K562 (cell line): ENCODE results near the gene ADGRG1. TPM values are rescaled to one million over a fixed set of nuclear protein-coding genes. Genes with fewer than 3 reads are reported as not detected.

Experiments
- ATAC-seq: fragments of 200-7000 bp; cut with Tn5 transposase; 3 replicates; pipeline ENCODE4 v1.9.1; 2020; ENCODE audit warnings: moderate library complexity
- BruUV-seq: library from RNA; stranded (reverse); fragments of 400-500 nt; replicated peaks from 2 replicates; lab custom pipeline; 2021; lab: Mats Ljungman, UMichigan
- CTCF ChIA-PET: fragments of 300-600 bp; formaldehyde crosslinking; extraction: SDS; loops from one replicate; lab custom pipeline; 2021; ENCODE audit warnings: low intra/inter-chr PET ratio; lab: Yijun Ruan, JAX
- POLR2A ChIA-PET: fragments of 300-600, 350-650 bp; sonication (Branson Sonifier 250); formaldehyde crosslinking; extraction: SDS; loops from one replicate; lab custom pipeline; 2021; ENCODE audit warnings: antibody characterized with exemption, inconsistent platforms; lab: Yijun Ruan, JAX
- DNase-seq, 4 experiments: peaks; one replicate each; pipeline versions ENCODE4 v3.0.0 to v3.0.0-alpha.2; 2011 to 2018; ENCODE audit warnings: low spot score in 3 of 4, mixed read lengths in 3 of 4; ENCODE audit errors: extremely low read depth in 1 of 4
- FAIRE-seq: peaks from 2 replicates; lab custom pipeline; 2011; peaks lifted over from hg19 to GRCh38; lab: Jason Lieb, UNC
- H2AFZ ChIP-seq: 2 replicates; pipeline ENCODE4 v1.6.0; 2011; ENCODE audit warnings: low read depth, low read length, control low read depth, inconsistent platforms
- H3K27ac ChIP-seq: fragments of 200-600 bp; 3 replicates; pipeline ENCODE4 v1.8.0; 2011; ENCODE audit warnings: low read depth, mild to moderate bottlenecking, control low read depth, inconsistent platforms, low read length, moderate library complexity, mixed read lengths; ENCODE audit errors: extremely low read depth
- H3K27me3 ChIP-seq, 2 experiments: fragments of 300-600 bp in 1 of 2; 2 replicates in 1 of 2; 3 replicates in 1 of 2; pipeline versions ENCODE4 v1.6.0 to v1.8.0; 2011; ENCODE audit warnings: inconsistent platforms in 2 of 2, low read length in 2 of 2, mild to moderate bottlenecking in 1 of 2, mixed read lengths in 1 of 2, moderate library complexity in 1 of 2; ENCODE audit not compliant: control insufficient read depth in 2 of 2, insufficient read depth in 2 of 2
- H3K36me3 ChIP-seq: fragments of 300-600 bp; 3 replicates; pipeline ENCODE4 v1.8.0; 2011; ENCODE audit warnings: mild to moderate bottlenecking, low read length, inconsistent platforms; ENCODE audit not compliant: control insufficient read depth, insufficient read depth
- H3K4me1 ChIP-seq, 2 experiments: fragments of 200-600 bp in 1 of 2; replicated peaks in 1 of 2; 2 replicates in 1 of 2; 3 replicates in 1 of 2; pipeline versions ENCODE4 v1.5.1 to v1.8.0; 2011; ENCODE audit warnings: inconsistent platforms in 2 of 2, low read length in 2 of 2, mild to moderate bottlenecking in 1 of 2, mixed read lengths in 1 of 2, moderate library complexity in 1 of 2; ENCODE audit not compliant: control insufficient read depth in 2 of 2, insufficient read depth in 2 of 2
- H3K4me2 ChIP-seq: 2 replicates; pipeline ENCODE4 v1.6.1; 2011; ENCODE audit warnings: low read length, control low read depth, inconsistent platforms, mixed read lengths; ENCODE audit not compliant: insufficient read depth
- H3K4me3 ChIP-seq: fragments of 200-600 bp; sonication (generic), shearing (Covaris generic); 2 replicates; pipeline ENCODE4 v1.5.1; 2016; ENCODE audit warnings: control low read depth, inconsistent platforms
- H3K79me2 ChIP-seq: fragments of 200-600 bp; 3 replicates; pipeline ENCODE4 v1.8.0; 2011; ENCODE audit warnings: low read length, inconsistent platforms; ENCODE audit not compliant: control insufficient read depth, insufficient read depth
- H3K9ac ChIP-seq, 2 experiments: 2 replicates each; pipeline versions ENCODE4 v1.6.0 to v1.6.1; 2011; ENCODE audit warnings: low read depth in 2 of 2, low read length in 2 of 2, control low read depth in 1 of 2, inconsistent platforms in 1 of 2, mild to moderate bottlenecking in 1 of 2, mixed read lengths in 1 of 2; ENCODE audit not compliant: insufficient read depth in 1 of 2
- H3K9me1 ChIP-seq: one replicate; pipeline ENCODE4 v1.6.0; 2011; ENCODE audit warnings: inconsistent platforms, mild to moderate bottlenecking, low read length, moderate library complexity; ENCODE audit not compliant: control insufficient read depth, insufficient read depth
- H3K9me3 ChIP-seq: replicated peaks from 2 replicates; pipeline ENCODE4 v1.5.1; 2011; ENCODE audit warnings: low read depth, low read length, inconsistent platforms; ENCODE audit not compliant: control insufficient read depth, insufficient read depth
- H4K20me1 ChIP-seq: replicated peaks from 2 replicates; pipeline ENCODE4 v1.6.1; 2011; ENCODE audit warnings: low read length, inconsistent platforms, mixed read lengths; ENCODE audit not compliant: control insufficient read depth, insufficient read depth
- ARHGAP35 ChIP-seq: fragments of 450-650 bp; IDR thresholded peaks from 2 replicates; pipeline ENCODE4 v1.6.1; 2018; ENCODE audit not compliant: partially characterized antibody
- BCOR ChIP-seq: fragments of 450-650 bp; IDR thresholded peaks from 2 replicates; pipeline ENCODE4 v1.6.1; 2016
- BRD9 ChIP-seq: fragments of 450-650 bp; IDR thresholded peaks from 2 replicates; pipeline ENCODE4 v1.6.1; 2018; ENCODE audit warnings: low read depth; ENCODE audit not compliant: partially characterized antibody
- ELF1 ChIP-seq: fragments of 200-800 bp; sonication (Bioruptor generic); IDR thresholded peaks from 2 replicates; pipeline ENCODE4 v1.6.1; 2016; ENCODE audit warnings: missing genetic modification characterization, missing compliant biosample characterization
- GATA2 ChIP-seq: sonication (generic); formaldehyde crosslinking; IDR thresholded peaks from 2 replicates; pipeline ENCODE4 v1.4.0; 2020; ENCODE audit warnings: mild to moderate bottlenecking, missing genetic modification reagents
- PHB ChIP-seq: fragments of 250-450 bp; sonication (Bioruptor Pico); IDR thresholded peaks from 2 replicates; pipeline ENCODE4 v1.5.0; 2021
- RB1 ChIP-seq: fragments of 450-650 bp; IDR thresholded peaks from 2 replicates; pipeline ENCODE4 v1.6.1; 2017; ENCODE audit warnings: low read depth, mild to moderate bottlenecking
- ZBTB9 ChIP-seq: fragments of 450-650 bp; formaldehyde crosslinking; IDR thresholded peaks from 2 replicates; pipeline ENCODE4 v1.4.0; 2020; ENCODE audit warnings: mild to moderate bottlenecking, moderate library complexity
- ZFP36 ChIP-seq: fragments of 150-350 bp; IDR thresholded peaks from 2 replicates; pipeline ENCODE4 v1.6.1; 2018; ENCODE audit warnings: low read length, low read depth; ENCODE audit not compliant: partially characterized antibody
- ZHX1 ChIP-seq: fragments of 150-350 bp; conservative IDR thresholded peaks from 2 replicates; pipeline ENCODE4 v1.6.1; 2014; ENCODE audit warnings: low read length
- ZKSCAN1 ChIP-seq: fragments of 150-350 bp; IDR thresholded peaks from 2 replicates; pipeline ENCODE4 v1.6.1; 2016; ENCODE audit warnings: low read depth, low read length
- ZNF12 ChIP-seq: sonication (generic); formaldehyde crosslinking; IDR thresholded peaks from 2 replicates; pipeline ENCODE4 v1.4.0; 2020; ENCODE audit warnings: mild to moderate bottlenecking, missing genetic modification reagents
- ZNF121 ChIP-seq: sonication (generic); formaldehyde crosslinking; conservative IDR thresholded peaks from 2 replicates; pipeline ENCODE4 v1.8.0; 2022; ENCODE audit warnings: missing genetic modification reagents
- WGBS: fragments of 100-300 bp; shearing (Covaris generic); methylation state at CpG from one replicate; pipeline ENCODE4 v1.1.6; 2016; ENCODE audit warnings: low coverage, mixed read lengths; ENCODE audit not compliant: insufficient coverage; ENCODE audit errors: missing lambda C conversion rate; 5-methylcytosine and 5-hydroxymethylcytosine counted together
- in situ Hi-C: fragments of 300-500 bp; cut with MboI; formaldehyde crosslinking; loops from 4 replicates; pipeline ENCODE4 v1.15.0; 2018; ENCODE audit warnings: inconsistent platforms, mixed read lengths
- intact Hi-C: fragments of 100-400 bp; cut with micrococcal nuclease; formaldehyde crosslinking; loops from 2 replicates; pipeline ENCODE4 v1.14.2; 2022
- polyA plus RNA-seq, 8 experiments: library from polyadenylated mRNA; depleted of rRNA in 4 of 8; stranded (reverse) in 5 of 8; unstranded in 3 of 8; fragments of >200 nt; fragmentation: Nextera tagmentation in 2 of 8; fragmentation: Illumina TruSeq in 1 of 8; extraction: Ambion mirVana in 2 of 8; extraction: Trizol in 1 of 8; gene quantifications; 2 replicates each; pipeline versions ENCODE4 v1.2.1 to v1.2.3, GENCODE V29; 2011 to 2014; ENCODE audit warnings: inconsistent platforms in 1 of 8, missing spikeins in 1 of 8
- total RNA-seq, 7 experiments: library from RNA; depleted of rRNA in 6 of 7; stranded (reverse); fragments of >200 nt in 6 of 7; fragmentation: Illumina TruSeq in 2 of 7; extraction: Trizol in 2 of 7; gene quantifications; 2 replicates each; pipeline versions ENCODE4 v1.2.1 to v1.2.3, GENCODE V29; 2011 to 2021; ENCODE audit warnings: low replicate concordance in 1 of 7
- TF ChIP-seq, protein P1 (sequence below), 3 experiments: fragments of 200-800 bp in 1 of 3; sonication (Bioruptor generic) in 1 of 3; sonication (generic) in 1 of 3; formaldehyde crosslinking in 1 of 3; IDR thresholded peaks; 2 replicates each; pipeline versions ENCODE4 v1.6.1 to v1.8.0; 2016 to 2022; ENCODE audit warnings: mild to moderate bottlenecking in 2 of 3, missing compliant biosample characterization in 2 of 3, missing genetic modification characterization in 2 of 3, missing genetic modification reagents in 1 of 3
- TF ChIP-seq, protein P2 (sequence below), 2 experiments: fragments of 450-650 bp; conservative IDR thresholded peaks; 2 replicates each; pipeline ENCODE4 v1.6.1; 2017; ENCODE audit warnings: mild to moderate bottlenecking in 2 of 2, moderate library complexity in 2 of 2

The ADGRG1 gene
- total and polyA plus RNA-seq, 9 of the 15 experiments (the other 6 are each of a cell fraction or from before 2014, with no cell fraction given), result 0.04 to 0.31 (median 0.16) TPM; not detected in 6

DNA sequence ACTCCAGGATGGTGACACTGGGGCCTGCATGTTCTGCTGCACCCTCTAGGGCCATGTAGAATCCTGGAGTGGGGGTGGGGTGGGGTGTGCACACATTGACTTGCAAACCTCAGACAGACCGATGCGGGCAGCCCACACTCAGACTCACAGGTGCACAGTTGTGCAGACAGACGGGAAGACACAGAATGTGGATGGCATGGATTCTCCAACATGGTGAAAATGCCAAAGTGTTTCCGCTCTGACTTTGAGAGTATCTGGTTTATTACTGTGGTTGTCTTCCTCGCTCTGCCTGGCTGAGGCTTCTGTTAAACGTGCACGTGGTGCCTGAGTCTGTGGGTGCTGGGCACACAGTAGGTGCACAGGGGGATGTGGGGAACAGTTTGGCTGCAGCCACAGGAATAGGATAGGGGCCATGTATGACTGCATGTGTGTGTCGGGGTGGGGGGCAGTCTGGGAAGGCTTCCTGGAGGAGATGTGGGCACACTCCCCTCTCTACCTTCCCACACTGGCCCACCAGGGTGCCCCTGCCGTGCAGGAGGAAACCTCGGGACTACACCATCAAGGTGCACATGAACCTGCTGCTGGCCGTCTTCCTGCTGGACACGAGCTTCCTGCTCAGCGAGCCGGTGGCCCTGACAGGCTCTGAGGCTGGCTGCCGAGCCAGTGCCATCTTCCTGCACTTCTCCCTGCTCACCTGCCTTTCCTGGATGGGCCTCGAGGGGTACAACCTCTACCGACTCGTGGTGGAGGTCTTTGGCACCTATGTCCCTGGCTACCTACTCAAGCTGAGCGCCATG lies 30.6 kb downstream of the ADGRG1 start:
- 24% methylated on average over 18 of the region's 19 CpGs for WGBS
- no peaks in the 10 kb centered on the region for H3K79me2 ChIP-seq
- peak; percentile 11; the same call in 1 of the 3 replicates for ATAC-seq
- peaks cover 0 to 13% of the 10 kb centered on the region in 2 experiments; a peak in 1 of 5 replicates for H3K4me1 ChIP-seq
- no peaks in the 10 kb centered on the region for H3K9me3 ChIP-seq
- no peak overlapping the region for H3K4me2 ChIP-seq
- H4K20me1 ChIP-seq, result no peaks in the 10 kb centered on the region
- in situ Hi-C loops, result no loop called here
- peaks cover 3 to 5% of the 10 kb centered on the region in 2 experiments; a peak in 1 of 5 replicates for H3K27me3 ChIP-seq
- H3K36me3 ChIP-seq, result no peaks in the 10 kb centered on the region
- CTCF ChIA-PET, result no interaction called here
- FAIRE-seq, result no peak
- no peak overlapping the region for H3K4me3 ChIP-seq
- no peak overlapping the region for H3K27ac ChIP-seq
- POLR2A ChIA-PET, result interaction anchor here (1.2 kb wide), 1 partner anchor 15 kb away, joined by 4 read pairs; no protein-coding TSS in a partner anchor
- no TSS peak for BruUV-seq
- H2AFZ ChIP-seq, result no peak overlapping the region
- peak overlapping the region in 1 of 2 experiments; percentile 36; a peak in 1 of 4 replicates for H3K9ac ChIP-seq
- intact Hi-C loops, result loop anchor here (10.0 kb wide), 1 partner anchor 206 kb away; no protein-coding TSS in a partner anchor
- DNase-seq, result no peak
- no peak for TF ChIP-seq ZHX1
- TF ChIP-seq ZNF121 (CRISPR knock-in tag), result no peak
- no peak for TF ChIP-seq BRD9
- no peak for TF ChIP-seq ZNF12 (CRISPR knock-in tag)
- TF ChIP-seq GATA2 (CRISPR knock-in tag), result no peak
- TF ChIP-seq, protein P1, sequence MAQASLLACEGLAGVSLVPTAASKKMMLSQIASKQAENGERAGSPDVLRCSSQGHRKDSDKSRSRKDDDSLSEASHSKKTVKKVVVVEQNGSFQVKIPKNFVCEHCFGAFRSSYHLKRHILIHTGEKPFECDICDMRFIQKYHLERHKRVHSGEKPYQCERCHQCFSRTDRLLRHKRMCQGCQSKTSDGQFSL (CRISPR knock-in tag; IDR thresholded peaks at IDR 0.05), result peak; percentile 49; the same call in 1 of the 2 replicates
- TF ChIP-seq, protein P1 (tag; IDR thresholded peaks at IDR 0.05), result no peak
- TF ChIP-seq ZFP36, result peak; percentile 80
- no peak for TF ChIP-seq PHB (CRISPR knock-in tag)
- TF ChIP-seq BCOR, result no peak
- TF ChIP-seq ZKSCAN1, result peak; percentile 89
- no peak for TF ChIP-seq ELF1 (tag)
- TF ChIP-seq ZBTB9 (CRISPR knock-in tag), result no peak
- TF ChIP-seq RB1, result no peak
- TF ChIP-seq, protein P2, sequence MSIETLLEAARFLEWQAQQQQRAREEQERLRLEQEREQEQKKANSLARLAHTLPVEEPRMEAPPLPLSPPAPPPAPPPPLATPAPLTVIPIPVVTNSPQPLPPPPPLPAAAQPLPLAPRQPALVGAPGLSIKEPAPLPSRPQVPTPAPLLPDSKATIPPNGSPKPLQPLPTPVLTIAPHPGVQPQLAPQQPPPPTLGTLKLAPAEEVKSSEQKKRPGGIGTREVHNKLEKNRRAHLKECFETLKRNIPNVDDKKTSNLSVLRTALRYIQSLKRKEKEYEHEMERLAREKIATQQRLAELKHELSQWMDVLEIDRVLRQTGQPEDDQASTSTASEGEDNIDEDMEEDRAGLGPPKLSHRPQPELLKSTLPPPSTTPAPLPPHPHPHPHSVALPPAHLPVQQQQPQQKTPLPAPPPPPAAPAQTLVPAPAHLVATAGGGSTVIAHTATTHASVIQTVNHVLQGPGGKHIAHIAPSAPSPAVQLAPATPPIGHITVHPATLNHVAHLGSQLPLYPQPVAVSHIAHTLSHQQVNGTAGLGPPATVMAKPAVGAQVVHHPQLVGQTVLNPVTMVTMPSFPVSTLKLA (conservative IDR thresholded peaks at IDR 0.05), result no peak
- TF ChIP-seq ARHGAP35, result no peak
- H3K9me1 ChIP-seq, result no peaks in the 10 kb centered on the region
